ENCODE measurements around the gene SEMA5B.

The SEMA5B gene

DNA sequence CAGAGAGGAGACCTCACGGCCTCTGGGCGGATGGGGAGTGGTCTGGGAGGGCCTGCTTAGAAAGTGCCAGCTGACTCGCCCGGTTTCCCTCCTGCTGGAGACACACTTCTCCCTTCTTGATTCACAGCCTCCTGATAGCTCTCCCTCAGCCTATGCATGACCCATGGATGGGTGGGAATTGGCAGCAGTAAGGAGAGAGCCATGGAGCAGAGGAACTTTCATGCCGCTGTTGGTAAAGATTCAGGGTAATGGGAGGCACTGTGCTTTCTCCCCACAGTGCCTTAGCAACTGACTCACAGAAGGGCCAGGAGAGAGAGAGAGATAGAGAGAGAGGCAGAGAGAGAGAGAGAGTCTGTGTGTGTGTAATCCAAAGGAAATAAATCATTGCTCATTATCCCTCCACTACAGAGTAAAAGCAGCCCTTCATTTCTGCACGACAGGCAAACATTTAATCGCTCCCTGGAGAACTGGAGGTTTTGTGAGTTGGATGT is 82.8 kb downstream of the SEMA5B start:
- H3K4me1 ChIP-seq (ENCODE audit: control insufficient read depth, insufficient read depth, low read length) = no peaks in the 10 kb centered on the region
- H3K4me3 ChIP-seq (ENCODE audit: low read depth, low read length) = no peak overlapping the region
- no peaks in the 10 kb centered on the region for H3K36me3 ChIP-seq (ENCODE audit: control insufficient read depth in 2 of 2, insufficient read depth in 1 of 2, low read length in 2 of 2)
- H3K9me3 ChIP-seq (ENCODE audit: control insufficient read depth, insufficient read depth, low read depth, low read length) = no peaks in the 10 kb centered on the region
- ChIA-PET CTCF (no interaction called here), POLR2A (no interaction called here)
- no peak overlapping the region for H3K27ac ChIP-seq (ENCODE audit: extremely low read depth, low read depth, low read length)
- no peak for TF ChIP-seq BCL11A (tag by site-specific recombination; IDR thresholded peaks at IDR 0.05; ENCODE audit: low read depth)
- no peak for TF ChIP-seq SP2 (tag by site-specific recombination; IDR thresholded peaks at IDR 0.05)
- TF ChIP-seq ZNF335 (tag by site-specific recombination; conservative IDR thresholded peaks at IDR 0.05) = no peak
- no peak for TF ChIP-seq ZNF747 (tag by site-specific recombination; IDR thresholded peaks at IDR 0.05)
- no peak for TF ChIP-seq ZNF626 (tag by site-specific recombination; IDR thresholded peaks at IDR 0.05)
- TF ChIP-seq ZNF600 (tag by site-specific recombination; IDR thresholded peaks at IDR 0.05) = peak; percentile 26; the same call in 1 of the 2 replicates
- TF ChIP-seq ZNF311 (tag by site-specific recombination; IDR thresholded peaks at IDR 0.05; ENCODE audit: borderline replicate concordance) = no peak
- 0 out of 2 replicates have a peak, but pooled peaks have one; percentile 34 for TF ChIP-seq WT1 (tag by site-specific recombination; IDR thresholded peaks at IDR 0.05)
- TF ChIP-seq ZBTB48 (tag by site-specific recombination; IDR thresholded peaks at IDR 0.05) = no peak
- no peak for TF ChIP-seq ZBTB21 (tag by site-specific recombination; IDR thresholded peaks at IDR 0.05)
- TF ChIP-seq, protein P1, sequence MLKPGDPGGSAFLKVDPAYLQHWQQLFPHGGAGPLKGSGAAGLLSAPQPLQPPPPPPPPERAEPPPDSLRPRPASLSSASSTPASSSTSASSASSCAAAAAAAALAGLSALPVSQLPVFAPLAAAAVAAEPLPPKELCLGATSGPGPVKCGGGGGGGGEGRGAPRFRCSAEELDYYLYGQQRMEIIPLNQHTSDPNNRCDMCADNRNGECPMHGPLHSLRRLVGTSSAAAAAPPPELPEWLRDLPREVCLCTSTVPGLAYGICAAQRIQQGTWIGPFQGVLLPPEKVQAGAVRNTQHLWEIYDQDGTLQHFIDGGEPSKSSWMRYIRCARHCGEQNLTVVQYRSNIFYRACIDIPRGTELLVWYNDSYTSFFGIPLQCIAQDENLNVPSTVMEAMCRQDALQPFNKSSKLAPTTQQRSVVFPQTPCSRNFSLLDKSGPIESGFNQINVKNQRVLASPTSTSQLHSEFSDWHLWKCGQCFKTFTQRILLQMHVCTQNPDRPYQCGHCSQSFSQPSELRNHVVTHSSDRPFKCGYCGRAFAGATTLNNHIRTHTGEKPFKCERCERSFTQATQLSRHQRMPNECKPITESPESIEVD (tag by site-specific recombination; IDR thresholded peaks at IDR 0.05) = 0 out of 2 replicates have a peak, but pooled peaks have one; percentile 10
- no peak for TF ChIP-seq ZNF76 (tag by site-specific recombination; IDR thresholded peaks at IDR 0.05; ENCODE audit: borderline replicate concordance, low read depth)
- no peak for TF ChIP-seq ZNF248 (tag by site-specific recombination; IDR thresholded peaks at IDR 0.05)
- no peak for TF ChIP-seq ZNF777 (tag by site-specific recombination; IDR thresholded peaks at IDR 0.05; ENCODE audit: borderline replicate concordance)
- no peak for TF ChIP-seq ZNF555 (tag by site-specific recombination; conservative IDR thresholded peaks at IDR 0.05)
- TF ChIP-seq KLF1 (tag by site-specific recombination; IDR thresholded peaks at IDR 0.05) = no peak
- no peak for TF ChIP-seq ZNF692 (tag by site-specific recombination; IDR thresholded peaks at IDR 0.05)
- TF ChIP-seq ZNF423 (tag by site-specific recombination; IDR thresholded peaks at IDR 0.05) = no peak
- TF ChIP-seq GFI1B (tag by site-specific recombination; IDR thresholded peaks at IDR 0.05) = no peak
- TF ChIP-seq, protein P2, sequence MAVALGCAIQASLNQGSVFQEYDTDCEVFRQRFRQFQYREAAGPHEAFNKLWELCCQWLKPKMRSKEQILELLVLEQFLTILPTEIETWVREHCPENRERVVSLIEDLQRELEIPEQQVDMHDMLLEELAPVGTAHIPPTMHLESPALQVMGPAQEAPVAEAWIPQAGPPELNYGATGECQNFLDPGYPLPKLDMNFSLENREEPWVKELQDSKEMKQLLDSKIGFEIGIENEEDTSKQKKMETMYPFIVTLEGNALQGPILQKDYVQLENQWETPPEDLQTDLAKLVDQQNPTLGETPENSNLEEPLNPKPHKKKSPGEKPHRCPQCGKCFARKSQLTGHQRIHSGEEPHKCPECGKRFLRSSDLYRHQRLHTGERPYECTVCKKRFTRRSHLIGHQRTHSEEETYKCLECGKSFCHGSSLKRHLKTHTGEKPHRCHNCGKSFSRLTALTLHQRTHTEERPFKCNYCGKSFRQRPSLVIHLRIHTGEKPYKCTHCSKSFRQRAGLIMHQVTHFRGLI (tag by site-specific recombination; IDR thresholded peaks at IDR 0.05) = no peak
- TF ChIP-seq KLF16 (tag by site-specific recombination; IDR thresholded peaks at IDR 0.05) = no peak
- no peak for TF ChIP-seq KLF10 (tag by site-specific recombination; IDR thresholded peaks at IDR 0.05)
- no peak for TF ChIP-seq ZNF558 (tag by site-specific recombination; IDR thresholded peaks at IDR 0.05)
- no peak for TF ChIP-seq SCRT2 (tag by site-specific recombination; IDR thresholded peaks at IDR 0.05)
- TF ChIP-seq MEIS1 (CRISPR knock-in tag; IDR thresholded peaks at IDR 0.05; ENCODE audit: borderline replicate concordance) = no peak
- no peak for TF ChIP-seq YY2 (tag by site-specific recombination; IDR thresholded peaks at IDR 0.05)
- TF ChIP-seq ZNF239 (tag by site-specific recombination; IDR thresholded peaks at IDR 0.05) = no peak
- TF ChIP-seq PRDM1 (tag by site-specific recombination; IDR thresholded peaks at IDR 0.05) = peak; percentile 20; the same call in 1 of the 2 replicates
- TF ChIP-seq PATZ1 (tag by site-specific recombination; IDR thresholded peaks at IDR 0.05) = no peak
- TF ChIP-seq ZNF48 (tag by site-specific recombination; IDR thresholded peaks at IDR 0.05) = no peak
- TF ChIP-seq ZNF112 (tag by site-specific recombination; IDR thresholded peaks at IDR 0.05) = no peak
- no peak for TF ChIP-seq ZNF621 (tag by site-specific recombination; IDR thresholded peaks at IDR 0.05)
- TF ChIP-seq GLIS2 (tag by site-specific recombination; IDR thresholded peaks at IDR 0.05) = no peak
- TF ChIP-seq ZSCAN16 (tag by site-specific recombination; IDR thresholded peaks at IDR 0.05) = no peak
- TF ChIP-seq SP7 (tag by site-specific recombination; IDR thresholded peaks at IDR 0.05) = 0 out of 2 replicates have a peak, but pooled peaks have one; percentile 23
- TF ChIP-seq ZNF121 (tag by site-specific recombination; IDR thresholded peaks at IDR 0.05) = no peak

Measured in HEK293 (cell line).